Body of pancreas (tissue), 4 donors: Measurements from ENCODE around the gene COL1A2. TPM values are rescaled to one million over a fixed set of nuclear protein-coding genes. Genes with fewer than 3 reads are reported as not detected.

ENCODE experiments used
- ATAC-seq: fragments of 150-250 bp; one replicate; pipeline ENCODE4 v1.9.1; 2016
- DNase-seq, 4 donors: peaks; one replicate each; pipeline ENCODE4 v3.0.0-alpha.2; 2019
- H3K27ac ChIP-seq, 4 donors: fragments of 200-600 bp; sonication (generic); 1 replicate in 3 of 4; 2 replicates in 1 of 4; pipeline versions ENCODE4 v1.5.1 to v1.6.1; 2016 to 2019; ENCODE audit warnings: mild to moderate bottlenecking in 1 of 4, mixed read lengths in 1 of 4, moderate library complexity in 1 of 4
- H3K27me3 ChIP-seq, 2 donors: fragments of 200-600 bp; sonication (generic); one replicate each; pipeline ENCODE4 v1.6.0; 2016; ENCODE audit warnings: mild to moderate bottlenecking in 1 of 2
- H3K36me3 ChIP-seq, 2 donors: fragments of 200-600 bp; sonication (generic); replicated peaks in 1 of 2; 2 replicates each; pipeline ENCODE4 v1.5.1; 2016; ENCODE audit warnings: low read depth in 2 of 2; ENCODE audit not compliant: insufficient read depth in 1 of 2
- H3K4me1 ChIP-seq: fragments of 200-600 bp; sonication (generic); one replicate; pipeline ENCODE4 v1.6.0; 2016
- H3K4me3 ChIP-seq, 2 donors: fragments of 200-600 bp; sonication (generic); 1 replicate in 1 of 2; 2 replicates in 1 of 2; pipeline ENCODE4 v1.5.1; 2016 to 2019
- H3K9me3 ChIP-seq, 3 donors: fragments of 200-600 bp; sonication (generic); 1 replicate in 2 of 3; 2 replicates in 1 of 3; pipeline ENCODE4 v1.5.1; 2016
- CTCF ChIP-seq, 7 experiments: fragments of 450-650 bp in 4 of 7; fragments of 200-600 bp in 3 of 7; sonication (generic) in 3 of 7; IDR thresholded peaks; one replicate each; pipeline ENCODE4 v1.5.1; 2016 to 2019; ENCODE audit warnings: antibody characterized with exemption in 7 of 7
- POLR2A ChIP-seq, 3 donors: fragments of 450-650 bp; IDR thresholded peaks; one replicate each; pipeline ENCODE4 v1.6.1; 2016; ENCODE audit warnings: antibody characterized with exemption in 3 of 3, mild to moderate bottlenecking in 2 of 3
- WGBS, 2 donors: methylation state at CpG; one replicate each; pipeline ENCODE4 v1.1.5; 2017; 5-methylcytosine and 5-hydroxymethylcytosine counted together
- intact Hi-C: fragments of 100-400 bp; cut with DNase I; formaldehyde crosslinking; loops from one replicate; pipeline ENCODE4 v1.15.1; 2023
- total RNA-seq, 2 donors: library from RNA; depleted of rRNA; stranded (reverse); fragments of >200 nt; gene quantifications; one replicate each; pipeline ENCODE4 v1.1.0, GENCODE V29; 2016

COL1A2 gene
- total RNA-seq, 2 donors from 2014 or later, result 54.0 to 107 TPM

- Histone ChIP-seq H3K4me3 (no peak overlapping the region), H3K36me3 (no peaks in the 10 kb centered on the region), H3K27ac (no peak overlapping the region), H3K27me3 (no peaks in the 10 kb centered on the region), H3K4me1 (no peaks in the 10 kb centered on the region), H3K9me3 (no peaks in the 10 kb centered on the region)
- WGBS, 2 donors, result 88 to 93% methylated on average over 4 of the region's 4 CpGs
- intact Hi-C loops, result no loop called here
- ATAC-seq (no peak), DNase-seq (no peak)
- TF ChIP-seq CTCF (IDR thresholded peaks at IDR 0.05), result no peak
- no peak for TF ChIP-seq POLR2A (IDR thresholded peaks at IDR 0.05)
These were observed 63.3 kb downstream of the COL1A2 start for GRCh38 chr7:94458041-94458440.

DNA sequence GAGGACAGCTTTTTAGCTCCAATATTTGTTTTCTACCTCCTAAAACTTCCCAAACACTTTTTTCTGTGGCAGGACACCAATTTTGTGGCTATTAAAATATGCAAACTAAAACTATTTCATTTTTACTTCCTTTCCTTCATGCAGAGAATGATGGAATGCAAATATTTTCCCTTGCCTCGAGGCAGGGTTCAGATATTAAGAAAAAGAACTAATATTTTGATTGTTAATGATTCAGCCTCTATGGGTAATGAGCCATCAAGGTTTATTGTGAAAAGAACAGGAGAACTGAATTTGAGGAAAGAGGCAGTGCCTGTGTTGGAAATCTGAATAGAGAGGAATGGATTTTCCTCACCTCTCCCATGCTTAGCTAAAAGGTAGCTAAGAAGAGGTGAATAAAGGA lies 71.8 kb downstream of the COL1A2 start:
- ATAC-seq, result no peak
- DNase-seq, result no peak
- H3K4me1 ChIP-seq, result no peaks in the 10 kb centered on the region

GRCh38 chr7:94471604-94472003 lies 76.9 kb downstream of the COL1A2 start:
- DNase-seq, result no peak
- TF ChIP-seq CTCF (IDR thresholded peaks at IDR 0.05), result no peak
- H3K4me1 ChIP-seq, result no peaks in the 10 kb centered on the region
- H3K27ac ChIP-seq, result no peak overlapping the region
- no peak for ATAC-seq
- H3K27me3 ChIP-seq, result no peaks in the 10 kb centered on the region
- WGBS, 2 donors, result 86 to 92% methylated on average over 2 of the region's 2 CpGs
- intact Hi-C loops, result no loop called here
- H3K9me3 ChIP-seq, result no peaks in the 10 kb centered on the region
- no peak overlapping the region for H3K4me3 ChIP-seq
- no peaks in the 10 kb centered on the region for H3K36me3 ChIP-seq

More for the DNA sequence above, 71.8 kb downstream of the COL1A2 start:
- Histone ChIP-seq H3K27ac (no peak overlapping the region), H3K9me3 (no peaks in the 10 kb centered on the region), H3K27me3 (no peaks in the 10 kb centered on the region), H3K4me3 (no peak overlapping the region), H3K36me3 (no peaks in the 10 kb centered on the region)
- intact Hi-C loops, result no loop called here
- 11 to 35% methylated on average over 1 of the region's 1 CpG for WGBS, 2 donors
- no peak for TF ChIP-seq CTCF (IDR thresholded peaks at IDR 0.05)

GRCh38 chr7:94472608-94473007 lies 77.9 kb downstream of the COL1A2 start:
- ATAC-seq (no peak), DNase-seq (no peak)
- Histone ChIP-seq H3K9me3 (no peaks in the 10 kb centered on the region), H3K4me3 (no peak overlapping the region), H3K36me3 (no peaks in the 10 kb centered on the region), H3K27ac (no peak overlapping the region), H3K27me3 (no peaks in the 10 kb centered on the region), H3K4me1 (peaks cover 3% of the 10 kb centered on the region)
- intact Hi-C loops, result no loop called here
- 65 to 71% methylated on average over 1 of the region's 1 CpG for WGBS, 2 donors
- TF ChIP-seq CTCF (IDR thresholded peaks at IDR 0.05) (no peak), POLR2A (IDR thresholded peaks at IDR 0.05) (no peak)

- DNase-seq (no peak), ATAC-seq (no peak)
- no peak overlapping the region for H3K4me3 ChIP-seq
- no peaks in the 10 kb centered on the region for H3K36me3 ChIP-seq
- intact Hi-C loops, result no loop called here
- H3K27me3 ChIP-seq, result no peaks in the 10 kb centered on the region
- peaks cover 8% of the 10 kb centered on the region for H3K4me1 ChIP-seq
- WGBS, 2 donors, result 80 to 92% methylated on average over 5 of the region's 5 CpGs
- H3K27ac ChIP-seq, result no peak overlapping the region
- no peak for TF ChIP-seq POLR2A (IDR thresholded peaks at IDR 0.05)
- TF ChIP-seq CTCF (IDR thresholded peaks at IDR 0.05), result no peak
- H3K9me3 ChIP-seq, result no peaks in the 10 kb centered on the region
These were observed 81.7 kb downstream of the COL1A2 start for GRCh38 chr7:94476251-94476840.
